Stomach (tissue), 4 donors: ENCODE measurements around the gene NTHL1.

Experiments
- EP300 ChIP-seq: sonication (generic); formaldehyde crosslinking; IDR thresholded peaks from one replicate; pipeline ENCODE4 v1.6.1; 2017; ENCODE audit warnings: antibody characterized with exemption
- POLR2A ChIP-seq, 4 donors: fragments of 450-650 bp; IDR thresholded peaks; one replicate each; pipeline ENCODE4 v1.6.1; 2016; ENCODE audit warnings: antibody characterized with exemption in 4 of 4, control low read depth in 2 of 4, mild to moderate bottlenecking in 1 of 4, moderate library complexity in 1 of 4
- POLR2AphosphoS5 ChIP-seq, 3 donors: sonication (generic); formaldehyde crosslinking; IDR thresholded peaks; one replicate each; pipeline ENCODE4 v1.6.1; 2016; ENCODE audit warnings: antibody characterized with exemption in 3 of 3
- TF ChIP-seq, protein P1 (sequence below), 7 experiments: fragments of 450-650 bp in 4 of 7; fragments of 200-600 bp in 3 of 7; sonication (generic) in 3 of 7; IDR thresholded peaks; one replicate each; pipeline ENCODE4 v1.5.1; 2016 to 2019; ENCODE audit warnings: antibody characterized with exemption in 7 of 7, control low read depth in 2 of 7, mild to moderate bottlenecking in 1 of 7

DNA sequence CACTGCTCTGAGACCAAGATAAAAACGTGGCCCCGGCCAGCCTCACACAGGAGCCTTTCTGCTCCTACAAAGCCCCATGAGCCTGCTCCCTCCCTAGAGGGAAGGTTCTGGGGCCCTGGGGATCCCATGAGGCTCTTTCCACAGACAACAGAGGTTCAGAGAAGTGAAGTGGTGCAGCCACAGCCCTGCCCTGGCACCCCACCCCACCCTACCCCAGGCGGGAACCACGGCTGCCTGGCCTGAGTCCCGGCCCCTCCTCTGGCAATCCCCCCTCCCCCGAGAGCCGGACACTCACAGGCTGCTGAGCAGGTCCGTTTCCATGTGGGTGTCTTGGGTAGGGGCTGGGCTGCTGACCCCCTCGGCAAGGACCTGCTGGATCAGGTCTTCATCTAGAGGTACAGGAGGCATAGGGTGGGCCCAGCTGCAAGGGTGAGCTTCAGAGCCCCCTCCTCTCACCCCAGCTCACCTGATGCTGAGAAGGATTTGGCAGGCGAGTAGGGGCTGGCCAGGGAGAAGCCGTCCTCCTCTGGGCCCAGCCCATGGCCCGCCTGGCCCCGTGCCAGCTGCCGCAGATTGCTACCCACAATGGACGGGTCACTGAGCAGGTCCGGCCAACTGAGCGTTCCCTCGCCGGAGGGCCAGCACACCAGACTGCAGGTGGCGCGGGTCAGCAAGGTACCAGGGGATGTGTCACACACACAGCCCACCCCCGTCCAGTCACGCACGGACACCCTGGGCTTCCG is 49.4 kb upstream of the NTHL1 start:
- TF ChIP-seq EP300 (no peak), POLR2A (IDR thresholded peaks at IDR 0.05) (no peak), POLR2AphosphoS5 (IDR thresholded peaks at IDR 0.05) (no peak)
- TF ChIP-seq, protein P1, sequence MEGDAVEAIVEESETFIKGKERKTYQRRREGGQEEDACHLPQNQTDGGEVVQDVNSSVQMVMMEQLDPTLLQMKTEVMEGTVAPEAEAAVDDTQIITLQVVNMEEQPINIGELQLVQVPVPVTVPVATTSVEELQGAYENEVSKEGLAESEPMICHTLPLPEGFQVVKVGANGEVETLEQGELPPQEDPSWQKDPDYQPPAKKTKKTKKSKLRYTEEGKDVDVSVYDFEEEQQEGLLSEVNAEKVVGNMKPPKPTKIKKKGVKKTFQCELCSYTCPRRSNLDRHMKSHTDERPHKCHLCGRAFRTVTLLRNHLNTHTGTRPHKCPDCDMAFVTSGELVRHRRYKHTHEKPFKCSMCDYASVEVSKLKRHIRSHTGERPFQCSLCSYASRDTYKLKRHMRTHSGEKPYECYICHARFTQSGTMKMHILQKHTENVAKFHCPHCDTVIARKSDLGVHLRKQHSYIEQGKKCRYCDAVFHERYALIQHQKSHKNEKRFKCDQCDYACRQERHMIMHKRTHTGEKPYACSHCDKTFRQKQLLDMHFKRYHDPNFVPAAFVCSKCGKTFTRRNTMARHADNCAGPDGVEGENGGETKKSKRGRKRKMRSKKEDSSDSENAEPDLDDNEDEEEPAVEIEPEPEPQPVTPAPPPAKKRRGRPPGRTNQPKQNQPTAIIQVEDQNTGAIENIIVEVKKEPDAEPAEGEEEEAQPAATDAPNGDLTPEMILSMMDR (IDR thresholded peaks at IDR 0.05): no peak
